GM18511 (cell line): Measurements from ENCODE around the gene EVI2B.
"Not testable (repeated sequence)": the region's sequence is repeated elsewhere in the genome, so short reads cannot be mapped to it uniquely, and the experiment has no call there.

Experiments used
- ATAC-seq: cut with Tn5 transposase; IDR thresholded peaks from one replicate; pipeline ENCODE4 v1.9.1; 2021; ENCODE audit warnings: mild to moderate bottlenecking, moderate library complexity; ENCODE audit not compliant: unreplicated experiment

EVI2B gene

DNA sequence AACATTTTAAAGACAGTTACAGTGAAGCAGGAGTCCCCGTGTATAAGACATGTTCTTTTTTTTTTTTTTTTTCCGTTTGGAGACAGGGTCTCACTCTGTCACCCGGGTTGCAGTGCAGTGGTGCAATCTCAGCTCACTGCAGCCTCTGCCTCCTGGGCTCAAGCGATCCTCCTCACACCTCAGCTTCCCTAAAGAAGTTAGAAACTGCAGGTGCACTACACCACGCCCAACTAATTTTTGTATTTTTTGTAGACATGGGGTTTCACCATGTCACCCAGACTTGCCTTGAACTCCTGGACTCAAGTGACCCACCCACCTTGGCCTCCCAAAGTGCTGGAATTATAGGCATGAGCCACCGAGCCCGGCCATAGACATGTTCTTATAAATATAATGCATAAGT is 3.0 kb downstream of the EVI2B start:
- ATAC-seq: no peak

DNA sequence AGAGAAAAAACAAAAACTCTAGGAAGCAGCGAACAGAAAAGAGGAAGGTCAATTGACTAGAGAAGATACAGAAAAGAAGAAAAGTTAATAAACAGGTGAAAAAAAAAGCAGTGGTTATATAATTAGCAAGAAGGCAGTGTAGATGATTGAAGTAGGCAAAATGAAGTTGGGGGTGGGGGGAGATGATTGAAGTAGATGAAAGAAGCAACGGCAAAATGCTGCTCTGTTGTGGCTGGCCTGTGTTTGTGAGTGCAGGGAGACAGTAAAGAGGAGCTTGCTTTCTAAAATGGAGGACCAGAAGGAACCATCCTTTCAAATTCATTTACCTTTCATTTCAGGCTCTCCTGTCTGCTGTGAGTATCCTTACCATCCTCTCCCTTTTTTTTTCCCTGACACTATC is 3.6 kb downstream of the EVI2B start:
- ATAC-seq: no peak

DNA sequence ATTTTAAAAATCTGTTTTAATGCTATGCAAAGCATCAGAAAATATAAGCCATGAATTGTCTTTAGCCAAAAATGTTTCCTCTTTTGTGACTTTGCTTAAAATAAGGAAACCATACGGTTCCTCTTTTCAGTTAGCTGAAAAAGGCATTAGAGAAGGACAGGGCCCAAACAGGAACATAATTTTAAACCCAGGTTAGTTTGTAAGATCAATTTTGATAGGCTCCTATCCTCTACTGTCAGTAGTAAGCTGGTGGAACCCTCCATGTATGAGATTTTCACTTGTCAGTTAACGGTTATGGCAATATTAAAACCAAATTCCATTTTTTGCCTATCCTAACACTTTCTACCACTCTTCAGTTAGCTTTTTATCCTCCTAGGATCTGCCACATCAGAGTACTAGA is 4.3 kb downstream of the EVI2B start:
- no peak for ATAC-seq

DNA sequence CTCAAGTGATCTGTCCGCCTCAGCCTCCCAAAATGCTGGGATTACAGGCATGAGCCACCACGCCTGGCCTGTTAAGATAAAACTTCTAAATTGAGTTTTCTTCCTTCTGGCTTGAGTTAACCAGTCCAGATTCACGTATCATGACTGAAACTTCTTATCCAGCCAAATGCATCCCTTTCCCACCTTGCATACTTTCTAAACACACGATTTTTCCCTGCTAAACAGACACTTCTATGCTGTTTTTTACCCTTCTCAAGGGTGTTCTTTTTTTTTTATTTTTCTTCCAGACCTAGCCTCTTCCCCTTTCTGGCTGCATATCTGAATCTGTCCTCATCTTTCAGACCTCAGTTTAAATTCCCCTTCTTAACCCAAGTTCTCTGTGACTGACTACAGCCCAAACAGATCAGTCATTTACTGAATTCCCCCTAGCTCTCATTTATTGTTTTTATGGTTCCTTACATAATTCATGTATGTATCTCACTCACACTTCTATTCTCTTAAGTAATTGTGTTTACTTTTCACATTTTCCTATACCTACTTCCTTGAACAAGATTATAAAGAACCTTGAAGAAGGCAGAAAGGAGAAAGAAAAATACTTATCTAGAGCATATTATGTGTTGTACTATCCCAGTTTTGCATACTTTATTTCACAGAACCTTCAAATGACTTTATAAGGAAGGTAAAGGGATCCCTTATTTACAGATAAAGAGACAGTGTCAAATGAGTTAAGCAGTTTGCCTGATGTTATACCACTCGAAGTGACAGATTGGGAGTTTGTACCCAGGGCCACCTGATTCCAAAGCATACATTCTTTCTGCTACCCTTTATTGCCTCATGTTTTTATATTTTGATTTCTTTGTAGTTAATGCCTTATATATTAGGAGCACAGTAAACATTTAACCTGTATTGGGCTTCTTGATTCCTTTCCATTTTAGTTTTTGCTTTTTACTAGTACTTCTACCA is 5.2 kb downstream of the EVI2B start:
- ATAC-seq: no peak

GRCh38 chr17:31307640-31308039 is 6.2 kb downstream of the EVI2B start:
- no peak for ATAC-seq

GRCh38 chr17:31299624-31300023 is 14.2 kb downstream of the EVI2B start:
- ATAC-seq: no peak

DNA sequence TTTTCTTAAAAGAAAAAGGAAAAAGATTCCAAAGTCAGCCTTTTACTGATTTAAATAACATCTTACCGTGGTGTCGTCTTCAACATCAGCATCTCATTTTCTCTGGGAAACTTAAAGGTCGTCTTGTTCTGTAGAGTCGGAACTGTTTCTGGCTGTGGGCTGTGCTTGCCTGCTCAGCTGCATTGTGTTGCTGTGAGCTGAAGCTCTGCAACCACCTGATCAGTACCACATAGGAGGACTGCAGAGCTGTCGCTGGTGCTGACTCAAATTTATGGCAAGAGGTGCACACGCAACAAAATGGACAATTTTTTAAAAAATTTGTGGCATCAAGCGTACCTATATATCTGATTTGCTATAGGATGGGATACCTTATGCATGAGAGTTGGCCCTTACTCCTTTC is 16.8 kb downstream of the EVI2B start, which contains the start of gene OMG:
OMG (minus strand) TSS at position 150 of the 400 bp plus-strand sequence. CDS start 908 bp downstream, outside the sequence.
- no peak for ATAC-seq

GRCh38 chr17:31296142-31296541 is 17.7 kb downstream of the EVI2B start:
- ATAC-seq: no peak

- no peak for ATAC-seq
Measured at GRCh38 chr17:31295489-31295871, 18.4 kb downstream of the EVI2B start.

- ATAC-seq: no peak
Measured at GRCh38 chr17:31294820-31295488, 18.9 kb downstream of the EVI2B start.

DNA sequence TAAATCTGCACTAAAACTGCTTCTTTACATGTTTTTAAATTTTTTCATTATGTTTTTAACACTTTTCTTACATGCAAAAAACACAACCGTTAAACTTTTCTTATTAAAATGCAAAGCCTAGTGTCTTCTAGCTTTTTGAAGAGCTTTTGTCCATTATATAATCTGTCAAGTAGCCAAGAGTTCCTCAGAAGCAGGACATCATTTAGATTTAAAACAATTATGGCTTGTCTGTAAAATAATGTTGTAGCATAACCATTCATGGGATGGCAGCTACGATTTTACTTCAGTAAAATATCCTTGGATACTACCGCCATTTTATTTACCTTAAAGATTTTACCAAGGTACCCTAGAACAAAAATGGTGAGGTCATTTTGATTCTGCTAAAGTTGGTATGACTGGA is 19.6 kb downstream of the EVI2B start:
- ATAC-seq: no peak

DNA sequence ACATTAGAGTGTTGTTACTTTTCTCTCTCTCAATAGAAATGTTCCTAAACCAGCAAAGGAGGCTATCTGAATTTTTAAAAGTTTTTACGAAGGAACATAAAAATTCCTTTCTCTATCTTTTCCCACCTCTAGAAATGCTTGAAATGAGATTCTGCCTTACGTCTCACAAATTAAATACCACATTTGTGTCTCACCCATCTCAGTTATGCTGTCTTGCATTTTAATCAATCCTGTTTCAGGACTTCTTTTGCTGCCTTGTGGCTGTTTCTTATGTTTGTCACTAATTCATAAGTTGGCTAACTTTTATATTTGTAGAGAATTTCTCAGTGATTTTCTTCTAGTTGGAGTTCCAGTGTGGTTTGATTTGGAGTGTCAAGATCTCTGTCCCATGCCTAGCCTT is 20.3 kb downstream of the EVI2B start:
- ATAC-seq: no peak

GRCh38 chr17:31291820-31292219 is 22.0 kb downstream of the EVI2B start:
- ATAC-seq: no peak

DNA sequence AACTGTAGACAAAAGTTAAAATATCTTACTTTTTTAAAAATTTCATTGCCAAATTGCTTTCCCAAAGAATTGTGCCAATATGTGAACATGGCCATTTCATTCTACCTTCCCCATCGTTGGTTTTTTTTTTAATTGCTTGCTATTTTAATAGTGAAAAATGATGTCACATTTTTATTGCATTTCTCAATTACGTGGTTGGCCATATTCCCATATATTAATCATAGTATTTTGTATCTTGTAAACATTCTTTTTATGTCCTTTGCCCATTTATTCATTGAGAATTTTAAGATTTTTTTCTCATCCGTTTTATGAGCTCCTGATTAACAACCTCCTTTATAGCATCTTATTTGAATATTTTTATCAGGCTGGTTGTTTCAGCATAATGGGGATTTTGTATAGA is 24.1 kb downstream of the EVI2B start:
- no peak for ATAC-seq

DNA sequence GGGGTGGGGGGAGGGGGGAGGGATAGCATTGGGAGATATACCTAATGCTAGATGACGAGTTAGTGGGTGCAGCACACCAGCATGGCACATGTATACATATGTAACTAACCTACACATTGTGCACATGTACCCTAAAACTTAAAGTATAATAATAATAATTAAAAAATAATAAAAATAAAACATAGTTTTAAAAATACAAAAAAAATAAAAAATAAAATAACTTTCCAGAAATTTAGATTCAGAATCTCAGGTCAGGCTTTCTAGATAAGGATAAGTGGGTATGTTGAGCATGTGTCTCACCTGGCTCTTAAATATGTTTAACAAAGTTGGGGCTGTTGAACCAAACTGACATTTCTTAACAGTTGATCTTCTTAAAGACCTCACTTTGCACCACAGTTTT is 25.9 kb downstream of the EVI2B start:
- not testable (repeated sequence) for ATAC-seq

GRCh38 chr17:31286587-31286986 is 27.3 kb downstream of the EVI2B start:
- ATAC-seq: no peak

- ATAC-seq: no peak
Measured at GRCh38 chr17:31283841-31284240, 30.0 kb downstream of the EVI2B start.

DNA sequence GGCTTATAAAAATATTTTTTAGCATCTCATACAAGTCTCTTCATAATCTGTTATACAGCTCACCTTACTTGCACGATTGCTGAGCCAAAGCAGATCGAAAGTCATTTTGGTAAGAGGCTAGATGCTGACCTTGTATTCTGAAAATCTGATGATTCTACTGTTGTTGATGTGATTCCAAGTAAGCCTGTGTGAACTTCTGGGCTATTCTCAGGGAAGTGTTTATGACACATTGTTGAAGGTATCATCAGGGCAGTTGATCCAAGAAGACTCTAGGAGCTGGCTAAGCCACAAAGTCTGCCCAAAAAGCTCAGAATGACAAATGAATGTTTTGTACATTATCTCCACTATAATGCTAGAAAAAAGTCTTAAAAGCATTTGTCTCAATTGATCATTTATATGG is 32.8 kb downstream of the EVI2B start:
- ATAC-seq: no peak

GRCh38 chr17:31279401-31279800 is 34.5 kb downstream of the EVI2B start:
- ATAC-seq: no peak

GRCh38 chr17:31275116-31275515 is 38.7 kb downstream of the EVI2B start:
- no peak for ATAC-seq

- ATAC-seq: no peak
Measured at GRCh38 chr17:31274252-31274651, 39.6 kb downstream of the EVI2B start.

- no peak for ATAC-seq
Measured at GRCh38 chr17:31273516-31273915, 40.3 kb downstream of the EVI2B start.
